GOT3 (cell line): ENCODE data around the gene HMBS.
A peak's percentile ranks its signal among the peaks of the same experiment; 100 is the strongest.
"Not testable (repeated sequence)": the region's sequence is repeated elsewhere in the genome, so short reads cannot be mapped to it uniquely, and the experiment has no call there.

Experiments
- DNase-seq: peaks from one replicate; lab custom pipeline; 2025; ENCODE audit warnings: mixed read lengths; lab: John Stamatoyannopoulos, UW

HMBS gene

GRCh38 chr11:119084663-119085436 is at the start of gene HMBS:
Gene HMBS (plus strand): TSS chr11:119084881. CDS start chr11:119085034, 153 bp downstream.
- peak; percentile 73 for DNase-seq

- no peak for DNase-seq
These were observed 45.8 kb upstream of the HMBS start for GRCh38 chr11:119038884-119039283.

GRCh38 chr11:119039471-119039870 is 45.2 kb upstream of the HMBS start:
- not testable (repeated sequence) for DNase-seq

- DNase-seq, result no peak
These were observed 42.7 kb upstream of the HMBS start for GRCh38 chr11:119041821-119042514.

GRCh38 chr11:119042927-119043326 is 41.8 kb upstream of the HMBS start:
- DNase-seq, result no peak

DNA sequence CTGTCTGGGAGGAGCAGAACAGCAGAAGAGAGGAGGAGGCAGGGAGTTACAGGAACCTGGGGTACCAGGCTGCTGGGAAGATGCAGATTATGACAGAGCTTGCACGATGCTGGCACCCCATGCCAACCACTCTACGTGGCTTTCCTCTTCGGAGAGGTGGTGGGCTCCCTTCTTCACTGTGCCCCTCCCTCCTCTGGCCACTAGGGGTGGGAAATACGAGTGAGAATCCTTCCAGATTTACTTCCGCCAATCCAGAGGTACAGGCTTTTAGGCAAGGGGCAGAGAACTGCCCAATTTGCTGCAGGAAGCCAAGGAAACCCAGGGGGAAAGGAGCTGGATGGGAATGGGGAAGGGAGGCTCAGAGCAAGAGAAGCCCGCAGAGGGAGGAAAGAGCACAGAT is 40.0 kb upstream of the HMBS start:
- DNase-seq, result no peak

GRCh38 chr11:119046489-119046888 is 38.2 kb upstream of the HMBS start:
- no peak for DNase-seq

DNA sequence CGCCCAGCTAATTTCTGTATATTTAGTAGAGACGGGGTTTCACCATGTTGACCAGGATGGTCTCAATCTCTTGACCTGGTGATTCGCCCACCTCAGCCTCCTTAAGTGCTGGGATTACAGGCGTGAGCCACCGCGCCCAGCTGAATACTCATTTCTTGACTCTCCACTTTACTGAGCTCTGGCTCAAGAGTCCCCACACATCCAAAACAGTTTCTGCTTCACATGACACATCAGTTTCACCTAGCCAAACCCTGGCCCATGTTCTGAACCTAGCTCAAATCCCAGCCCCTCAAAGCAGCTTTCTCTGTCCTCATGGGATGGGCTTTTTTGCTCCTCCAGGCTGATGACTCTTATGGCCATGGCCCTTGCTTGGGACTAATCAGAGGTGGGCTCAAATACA is 37.5 kb upstream of the HMBS start:
- no peak for DNase-seq

DNA sequence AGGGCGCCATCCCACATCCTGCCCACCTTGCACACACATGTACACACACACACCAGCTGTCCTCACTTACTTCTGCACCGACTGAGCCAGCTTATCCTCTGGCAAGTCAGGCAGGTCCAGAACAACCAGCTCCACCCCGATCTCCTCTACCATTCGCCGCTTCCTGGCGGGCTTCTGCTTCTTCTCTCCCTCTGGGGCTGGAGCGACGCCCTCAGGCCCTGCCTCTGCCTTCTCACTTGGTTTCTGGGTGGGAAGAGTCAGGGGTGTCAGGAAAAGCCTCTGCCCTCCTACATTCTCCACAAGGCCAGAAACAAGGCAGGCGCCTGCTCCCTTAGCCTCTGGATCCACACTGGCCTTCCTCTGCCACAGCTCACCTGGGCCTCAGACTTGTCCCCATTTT is 36.0 kb upstream of the HMBS start:
- DNase-seq, result no peak

- DNase-seq, result no peak
These were observed 35.6 kb upstream of the HMBS start for GRCh38 chr11:119049081-119049480.

- no peak for DNase-seq
These were observed 33.1 kb upstream of the HMBS start for GRCh38 chr11:119051440-119052162.

DNA sequence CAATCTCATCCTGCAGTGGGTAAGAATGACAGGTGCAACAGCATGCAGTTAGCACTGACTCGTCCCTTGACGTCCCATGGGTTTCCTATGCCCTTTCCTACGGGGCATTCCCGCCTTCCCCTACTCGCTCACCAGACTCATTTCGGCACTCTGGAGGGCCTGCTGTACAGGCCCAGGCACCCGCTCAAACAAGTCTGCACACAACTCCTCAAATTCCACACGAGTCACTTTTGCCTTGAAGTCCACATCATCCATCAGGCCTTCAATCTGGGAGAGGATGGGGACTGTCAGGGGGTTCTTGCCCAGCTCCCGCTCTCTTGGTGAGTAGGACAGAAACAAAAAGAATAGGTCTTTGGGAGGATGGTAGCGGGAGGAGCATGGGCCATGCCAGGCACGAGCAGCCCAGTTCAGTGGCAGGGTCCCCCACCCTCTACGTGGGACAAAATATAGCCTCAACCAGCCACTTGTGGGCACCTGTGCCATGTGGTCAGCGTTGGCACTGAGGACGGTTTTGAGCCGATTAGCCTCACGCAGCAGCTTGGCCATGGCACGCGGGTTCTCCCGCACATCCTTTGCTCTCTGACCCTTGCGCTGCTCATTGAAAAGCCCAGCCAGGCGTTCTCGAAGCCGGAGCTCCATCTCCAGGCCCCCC is 32.4 kb upstream of the HMBS start:
- DNase-seq, result no peak

GRCh38 chr11:119054418-119054817 is 30.3 kb upstream of the HMBS start:
- no peak for DNase-seq

GRCh38 chr11:119055901-119056300 is 28.8 kb upstream of the HMBS start:
- DNase-seq, result no peak

GRCh38 chr11:119056421-119056999 is 28.2 kb upstream of the HMBS start:
- no peak for DNase-seq

DNA sequence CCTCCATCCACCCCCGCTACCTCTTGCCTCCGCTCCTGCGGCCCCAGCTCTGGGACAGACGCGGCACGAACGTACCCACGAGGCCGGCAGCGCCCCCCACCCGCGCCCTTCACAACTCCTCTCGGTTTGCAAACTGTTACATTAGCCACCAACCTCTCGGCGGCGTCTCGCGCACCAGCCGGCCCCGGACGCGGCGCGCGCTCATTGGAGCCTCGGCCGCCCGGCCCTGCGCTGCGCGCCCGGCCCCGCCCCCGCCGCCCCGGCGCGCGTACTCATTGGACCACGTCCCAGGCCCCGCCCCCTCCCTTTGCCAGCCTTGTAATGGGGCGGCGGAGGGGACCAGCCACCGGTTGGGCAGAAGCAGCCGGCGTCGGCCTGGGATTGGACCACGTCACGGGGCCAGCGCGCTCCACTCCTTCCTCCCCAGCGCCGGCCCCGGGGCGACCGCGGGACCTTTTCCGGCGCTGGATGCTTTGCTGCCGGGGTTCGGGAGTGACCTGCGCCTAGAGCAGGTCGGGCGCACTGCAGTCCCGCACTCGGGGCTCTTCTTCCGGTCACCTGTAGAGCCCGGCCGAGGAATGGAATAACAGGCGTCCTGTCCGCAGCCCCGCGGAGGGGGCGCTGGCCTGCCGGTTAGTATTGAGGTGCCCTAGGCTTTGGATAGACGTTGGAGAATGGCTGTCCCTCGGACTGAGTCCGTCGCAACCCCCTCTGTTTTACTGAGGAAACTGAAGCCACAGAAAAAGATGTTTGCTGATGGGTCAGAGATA is 27.5 kb upstream of the HMBS start, which contains the start of gene HYOU1:
HYOU1 (minus strand) TSS at position 206 of the 770 bp plus-strand sequence. CDS start 1,045 bp downstream, outside the sequence.
- DNase-seq, result peak; percentile 85

GRCh38 chr11:119059128-119059527 is 25.6 kb upstream of the HMBS start:
- not testable (repeated sequence) for DNase-seq

- no peak for DNase-seq
These were observed 23.4 kb upstream of the HMBS start for GRCh38 chr11:119061256-119061655.

DNA sequence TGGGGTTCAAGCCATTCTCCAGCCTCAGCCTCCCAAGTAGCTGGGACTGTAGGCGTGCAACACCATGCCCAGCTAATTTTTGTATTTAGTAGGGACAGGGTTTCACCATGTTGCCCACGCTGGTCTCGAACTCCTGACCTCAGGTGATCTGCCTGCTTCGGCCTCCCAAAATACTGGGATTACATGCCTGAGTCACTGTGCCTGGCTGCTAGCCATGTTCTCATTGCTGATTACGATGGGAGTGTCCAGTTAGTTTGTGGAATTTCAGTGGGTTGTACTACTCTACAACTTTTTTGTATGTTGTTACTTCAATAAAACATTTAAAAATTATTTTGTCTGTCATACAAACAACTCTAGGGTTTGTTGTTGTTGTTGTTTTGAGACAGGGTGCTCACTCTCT is 21.9 kb upstream of the HMBS start:
- no peak for DNase-seq

DNA sequence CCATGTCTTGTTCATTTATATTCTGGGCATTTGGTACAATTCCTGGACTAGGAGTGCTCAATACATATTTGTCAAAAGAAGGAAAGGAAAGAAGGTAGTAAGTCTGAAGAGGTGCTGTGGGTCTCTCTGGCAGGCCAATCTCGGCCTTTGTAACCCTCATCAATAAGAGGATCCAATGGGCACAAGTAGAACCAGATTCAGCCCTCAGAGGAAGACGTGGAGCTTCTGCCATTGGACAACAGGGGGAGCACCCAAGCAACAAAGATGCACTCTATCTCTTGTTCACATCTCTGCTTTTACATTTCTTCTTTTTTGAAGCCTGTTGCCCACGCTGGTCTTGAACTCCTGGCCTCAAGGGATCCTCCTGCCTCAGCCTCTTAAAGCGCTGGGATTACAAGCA is 19.3 kb upstream of the HMBS start:
- no peak for DNase-seq
